Motor neuron (in vitro differentiated cells): Measurements from ENCODE around the gene TUBB3. TPM values are rescaled to one million over a fixed set of nuclear protein-coding genes. Genes with fewer than 3 reads are reported as not detected.
"Not testable (repeated sequence)": the region's sequence is repeated elsewhere in the genome, so short reads cannot be mapped to it uniquely, and the experiment has no call there.

ENCODE experiments used
- ATAC-seq, 8 experiments: fragments of 200-7000 bp; cut with Tn5 transposase; replicated peaks in 6 of 8; 2 replicates each; pipeline ENCODE4 v1.8.0; 2021; ENCODE audit warnings: mild to moderate bottlenecking in 8 of 8, moderate library complexity in 8 of 8
- H3K27ac ChIP-seq, 2 donors: fragments of 250-450 bp; sonication (Bioruptor Pico); 2 replicates each; pipeline ENCODE4 v1.9.0; 2021; ENCODE audit warnings: antibody characterized with exemption in 2 of 2, mild to moderate bottlenecking in 2 of 2, moderate library complexity in 1 of 2
- H3K4me1 ChIP-seq, 2 donors: fragments of 250-450 bp; sonication (Bioruptor Pico); replicated peaks in 1 of 2; 2 replicates each; pipeline ENCODE4 v1.6.1; 2021; ENCODE audit warnings: antibody characterized with exemption in 2 of 2, mild to moderate bottlenecking in 2 of 2, moderate library complexity in 1 of 2
- H3K4me3 ChIP-seq, 5 donors: fragments of 250-450 bp; sonication (Bioruptor Pico); 2 replicates each; pipeline ENCODE4 v1.9.0; 2021; ENCODE audit warnings: antibody characterized with exemption in 5 of 5, mild to moderate bottlenecking in 5 of 5, moderate library complexity in 4 of 5
- WGBS, 10 experiments: fragments of 450-650 bp; shearing (Covaris generic); methylation state at CpG; one replicate each; pipeline ENCODE4 v1.0.0; 2022; 5-methylcytosine and 5-hydroxymethylcytosine counted together
- in situ Hi-C, 9 experiments: fragments of 400-800 bp; cut with MboI; loops; one replicate each; pipeline ENCODE4 v1.15.0; 2021; ENCODE audit warnings: low sequenced_read_pairs in 9 of 9, low pct_unique_long_range_greater_than_20kb in 2 of 9; ENCODE audit not compliant: unreplicated experiment in 9 of 9
- total RNA-seq, 8 experiments: library from RNA; unstranded; fragments of 300-600 nt; gene quantifications; 2 replicates each; pipeline versions ENCODE4 v1.2.3 to v1.2.4, GENCODE V29; 2022

Gene TUBB3
- total RNA-seq, 8 experiments from 2014 or later: 34.7 to 2,215 (median 670) TPM

DNA sequence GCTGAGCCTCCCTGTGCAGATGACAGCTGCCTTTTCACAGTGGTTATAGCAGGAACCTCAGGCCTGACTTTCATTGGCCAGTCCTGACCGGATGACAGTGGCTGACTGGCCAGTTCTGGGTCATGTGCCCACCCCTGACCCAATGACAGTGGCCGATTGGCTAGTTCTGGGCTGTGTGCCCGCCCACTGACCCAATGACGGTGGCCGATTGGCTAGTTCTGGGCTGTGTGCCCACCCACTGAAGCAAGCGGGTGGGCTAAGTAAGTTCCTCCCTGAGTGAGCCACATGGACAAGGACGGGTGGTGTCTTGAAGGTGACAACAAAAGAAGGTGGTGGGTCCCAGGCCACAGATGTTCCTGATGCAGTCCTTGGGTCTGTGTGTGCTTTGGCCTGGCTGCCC lies 34.9 kb downstream of the TUBB3 start:
- peak overlapping the region; percentile 72 to 77 for H3K27ac ChIP-seq
- WGBS, 10 experiments: 65 to 100% (median 81%) methylated on average over 1 to 3 of the region's 7 CpGs; no CpG with 5 or more reads in 6 of the 10 experiments
- ATAC-seq: peak; percentile 45 to 95 (median 90)
- in situ Hi-C loops: no loop called here
- peaks cover 5 to 9% of the 10 kb centered on the region in 2 donors for H3K4me1 ChIP-seq
- no peak overlapping the region for H3K4me3 ChIP-seq

GRCh38 chr16:89958596-89958995 lies 35.5 kb downstream of the TUBB3 start:
- peak overlapping the region in 1 of 2 donors; percentile 77 for H3K27ac ChIP-seq
- 93 to 100% (median 98%) methylated on average over 1 to 6 of the region's 10 CpGs; no CpG with 5 or more reads in 4 of the 10 experiments for WGBS, 10 experiments
- ATAC-seq: no peak

DNA sequence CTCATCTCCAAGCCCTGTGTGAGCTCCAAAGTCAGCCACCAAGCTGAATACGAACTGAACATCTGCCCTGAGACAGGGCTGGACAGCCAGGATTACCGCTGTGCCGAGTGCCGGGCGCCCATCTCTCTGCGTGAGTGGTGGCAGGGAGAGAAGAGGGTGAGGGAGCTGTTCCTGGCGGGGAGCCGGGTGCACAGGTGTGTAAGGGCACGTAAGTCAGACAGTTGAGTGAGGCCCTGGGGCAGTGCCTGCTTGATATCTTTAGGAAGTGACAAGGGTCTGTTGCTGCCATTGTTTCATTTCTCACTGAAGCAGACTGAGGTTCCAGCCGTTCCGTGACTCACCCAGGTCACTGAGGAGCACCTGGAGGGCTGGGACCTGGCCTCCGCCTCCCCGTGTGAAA lies 37.8 kb downstream of the TUBB3 start:
- no peak for ATAC-seq

More at GRCh38 chr16:89958596-89958995, 35.5 kb downstream of the TUBB3 start:
- in situ Hi-C loops: no loop called here
- Histone ChIP-seq H3K4me3 (no peak overlapping the region), H3K4me1 (peaks cover 5 to 9% of the 10 kb centered on the region in 2 donors)

GRCh38 chr16:89961920-89962319 lies 38.8 kb downstream of the TUBB3 start:
- no peak for ATAC-seq
- Histone ChIP-seq H3K27ac (no peak overlapping the region), H3K4me1 (peaks cover 9% of the 10 kb centered on the region in 2 donors), H3K4me3 (no peak overlapping the region)
- 97 to 100% methylated on average over 2 to 5 of the region's 23 CpGs; no CpG with 5 or more reads in 8 of the 10 experiments for WGBS, 10 experiments
- in situ Hi-C loops: no loop called here

More for the DNA sequence above, 37.8 kb downstream of the TUBB3 start:
- in situ Hi-C loops: no loop called here
- 80 to 95% (median 85%) methylated on average over 1 to 6 of the region's 13 CpGs; no CpG with 5 or more reads in 6 of the 10 experiments for WGBS, 10 experiments
- Histone ChIP-seq H3K4me1 (peaks cover 5 to 9% of the 10 kb centered on the region in 2 donors), H3K4me3 (no peak overlapping the region), H3K27ac (no peak overlapping the region)

DNA sequence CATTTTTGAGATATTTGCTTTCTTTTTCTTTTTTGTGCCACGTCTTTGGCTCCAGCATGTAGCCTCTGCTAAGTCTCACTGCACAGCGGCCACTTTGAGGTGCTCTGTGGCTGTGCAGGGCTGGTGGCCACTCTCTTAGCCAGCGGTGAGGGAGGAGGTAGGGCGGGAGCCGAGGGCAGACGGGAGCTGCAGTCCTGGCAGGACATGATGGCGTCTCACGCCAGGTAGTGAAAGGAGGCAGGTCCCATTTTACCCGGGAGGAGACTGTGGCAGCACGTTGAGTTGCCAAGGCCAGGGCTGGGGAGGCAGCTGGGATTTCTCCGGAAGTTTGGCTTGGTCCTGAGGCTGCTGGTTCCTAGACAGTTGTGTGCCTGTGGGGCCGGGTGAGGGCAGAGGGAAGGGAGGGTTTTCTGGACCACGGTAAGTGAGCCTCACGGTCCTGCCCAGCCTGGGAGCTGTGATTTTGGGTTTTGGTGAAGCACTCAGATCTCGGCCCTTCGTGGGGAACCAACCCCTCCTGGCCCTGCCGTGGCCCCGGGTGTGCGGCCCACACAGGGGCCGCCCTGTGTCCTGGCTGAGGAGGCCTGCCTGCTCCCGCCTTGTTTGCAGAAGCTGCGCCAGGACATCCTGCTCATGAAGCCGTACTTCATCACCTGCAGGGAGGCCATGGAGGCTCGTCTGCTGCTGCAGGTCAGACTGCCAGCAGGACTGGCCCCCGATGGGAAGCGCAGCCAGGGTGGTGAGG lies 39.8 kb downstream of the TUBB3 start:
- no peak for ATAC-seq
- WGBS, 10 experiments: 60 to 100% (median 80%) methylated on average over 2 to 7 of the region's 26 CpGs; no CpG with 5 or more reads in 5 of the 10 experiments
- Histone ChIP-seq H3K4me1 (peaks cover 3 to 16% of the 10 kb centered on the region in 2 donors), H3K4me3 (no peak overlapping the region), H3K27ac (no peak overlapping the region)
- in situ Hi-C loops: no loop called here

- Histone ChIP-seq H3K27ac (no peak overlapping the region), H3K4me3 (no peak overlapping the region), H3K4me1 (peaks cover 0 to 14% of the 10 kb centered on the region in 2 donors)
- WGBS, 10 experiments: 100% methylated on average over 1 of the region's 25 CpGs; no CpG with 5 or more reads in 9 of the 10 experiments
- in situ Hi-C loops: no loop called here
- peak in 2 of 8 experiments; percentile 5 to 11 for ATAC-seq
Observed at GRCh38 chr16:89964201-89964600, 41.1 kb downstream of the TUBB3 start.

GRCh38 chr16:89965447-89966225 lies 42.5 kb downstream of the TUBB3 start:
- no peak overlapping the region for H3K4me3 ChIP-seq
- in situ Hi-C loops: no loop called here
- WGBS, 10 experiments: 80 to 100% (median 91%) methylated on average over 1 to 7 of the region's 30 CpGs; no CpG with 5 or more reads in 4 of the 10 experiments
- ATAC-seq: peak in 5 of 8 experiments; percentile 7 to 22 (median 11)
- peaks cover 0 to 14% of the 10 kb centered on the region in 2 donors for H3K4me1 ChIP-seq
- H3K27ac ChIP-seq: no peak overlapping the region

GRCh38 chr16:89966756-89967155 lies 43.6 kb downstream of the TUBB3 start:
- WGBS, 10 experiments: 35 to 92% (median 75%) methylated on average over 2 to 5 of the region's 9 CpGs; no CpG with 5 or more reads in 6 of the 10 experiments
- ATAC-seq: peak in 2 of 8 experiments; percentile 6 to 15

GRCh38 chr16:89967436-89967835 lies 44.3 kb downstream of the TUBB3 start:
- H3K4me3 ChIP-seq, in situ Hi-C loops, ATAC-seq, H3K27ac ChIP-seq: not testable (repeated sequence)
- H3K4me1 ChIP-seq: peaks cover 13 to 26% of the 10 kb centered on the region in 2 donors
- 17 to 89% (median 27%) methylated on average over 1 to 3 of the region's 5 CpGs; no CpG with 5 or more reads in 3 of the 10 experiments for whole genome bisulfite sequencing, 10 experiments

More at GRCh38 chr16:89966756-89967155, 43.6 kb downstream of the TUBB3 start:
- no peak overlapping the region for H3K27ac ChIP-seq
- in situ Hi-C loops: no loop called here
- H3K4me1 ChIP-seq: peaks cover 11 to 22% of the 10 kb centered on the region in 2 donors
- H3K4me3 ChIP-seq: no peak overlapping the region

DNA sequence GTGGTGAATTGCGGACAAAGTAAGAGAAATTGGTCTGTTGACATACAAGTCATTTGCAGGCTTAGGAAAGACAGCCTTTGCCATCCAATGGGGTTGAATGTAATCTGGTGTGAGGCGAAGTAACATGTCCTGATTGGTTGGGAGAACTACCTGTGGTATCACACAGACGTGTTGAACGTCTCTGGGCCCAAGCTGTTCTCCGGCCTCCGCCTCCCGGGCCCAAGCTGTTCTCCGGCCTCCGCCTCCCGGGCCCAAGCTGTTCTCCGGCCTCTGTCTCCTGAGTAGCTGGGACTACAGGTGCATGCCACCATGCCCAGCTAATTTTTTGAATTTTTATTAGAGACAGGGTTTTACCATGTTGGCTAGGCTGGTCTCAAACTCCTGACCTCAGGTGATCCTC lies 44.9 kb downstream of the TUBB3 start:
- in situ Hi-C loops, ATAC-seq, H3K4me3 ChIP-seq, H3K27ac ChIP-seq: not testable (repeated sequence)
- 20 to 76% (median 68%) methylated on average over 1 to 8 of the region's 11 CpGs; no CpG with 5 or more reads in 7 of the 10 experiments for WGBS, 10 experiments
- H3K4me1 ChIP-seq: peaks cover 13 to 26% of the 10 kb centered on the region in 2 donors

DNA sequence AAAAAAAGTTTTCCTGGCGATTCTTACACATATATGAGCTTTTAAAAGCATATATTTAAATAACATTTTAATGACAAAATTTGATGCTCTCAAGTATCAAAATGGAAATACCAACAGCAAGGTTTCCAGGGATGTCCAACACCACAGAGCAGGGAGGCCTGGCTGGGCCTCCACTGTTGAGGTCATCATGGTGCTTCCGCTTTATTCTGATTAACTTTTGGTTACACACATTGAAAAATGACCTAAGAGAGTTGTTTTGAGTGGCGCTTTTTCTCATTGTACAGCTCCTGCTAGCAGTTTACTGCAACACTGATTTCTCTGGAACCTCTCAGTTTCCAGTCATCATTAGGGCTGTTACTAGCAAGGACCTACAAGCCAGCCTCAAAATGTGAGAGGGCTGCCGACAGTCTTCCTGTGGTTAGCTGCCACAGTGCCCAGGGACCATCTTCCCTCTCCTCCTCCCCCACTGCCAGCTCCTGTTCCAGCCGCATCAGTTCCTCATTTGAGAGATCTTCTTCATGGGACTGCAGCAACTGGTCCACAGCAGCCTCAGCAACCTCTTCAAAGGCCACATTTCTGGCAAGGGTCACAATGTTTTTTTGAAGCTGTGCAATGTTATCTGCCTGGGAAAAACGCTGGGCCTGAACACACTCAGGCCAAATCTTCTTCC lies 46.7 kb downstream of the TUBB3 start:
- WGBS, 10 experiments: 84 to 100% (median 98%) methylated on average over 1 to 5 of the region's 6 CpGs
- Histone ChIP-seq H3K4me3 (no peak overlapping the region), H3K27ac (no peak overlapping the region), H3K4me1 (peaks cover 18 to 32% of the 10 kb centered on the region in 2 donors)
- ATAC-seq: no peak
- in situ Hi-C loops: no loop called here

- in situ Hi-C loops: no loop called here
- 72 to 96% (median 89%) methylated on average over 3 to 19 of the region's 42 CpGs; no CpG with 5 or more reads in 1 of the 10 experiments for WGBS, 10 experiments
- H3K27ac ChIP-seq: peak overlapping the region; percentile 97 to 98
Observed at GRCh38 chr16:89971495-89972243, 48.5 kb downstream of the TUBB3 start.

More at GRCh38 chr16:89971495-89972243, 48.5 kb downstream of the TUBB3 start:
- Histone ChIP-seq H3K4me1 (peaks cover 18 to 31% of the 10 kb centered on the region in 2 donors), H3K4me3 (peak overlapping the region; percentile 71 to 99 (median 82))
- peak in 4 of 8 experiments; percentile 1 to 20 (median 14) for ATAC-seq
